WTC11 (cell line): ENCODE results near the gene USP8. TPM values are rescaled to one million over a fixed set of nuclear protein-coding genes. Genes with fewer than 3 reads are reported as not detected.

Source experiments
- ATAC-seq: fragments of 200-7000 bp; cut with Tn5 transposase; 2 replicates; pipeline ENCODE4 v1.10.0; 2021; ENCODE audit warnings: mild to moderate bottlenecking, moderate library complexity
- CTCF ChIA-PET: fragments of 300-600 bp; sonication (Branson Sonifier 250); formaldehyde crosslinking; loops from one replicate; lab custom pipeline; 2021; ENCODE audit warnings: antibody characterized with exemption; lab: Charles Lee
- POLR2A ChIA-PET: fragments of 350-600 bp; sonication (Branson Sonifier 250); formaldehyde crosslinking; loops from one replicate; lab custom pipeline; 2021; ENCODE audit warnings: antibody characterized with exemption; lab: Charles Lee
- DNase-seq: peaks from one replicate; pipeline ENCODE4 v3.0.0; 2021; ENCODE audit warnings: low spot score
- H3K27ac Mint-ChIP-seq: 2 replicates; pipeline ENCODE4 v1.8.0; 2021; ENCODE audit warnings: mixed read lengths
- H3K27me3 Mint-ChIP-seq: 2 replicates; pipeline ENCODE4 v1.8.0; 2021; ENCODE audit warnings: low read depth, mild to moderate bottlenecking, moderate library complexity, mixed read lengths
- H3K36me3 Mint-ChIP-seq: 2 replicates; pipeline ENCODE4 v1.8.0; 2021; ENCODE audit warnings: mixed read lengths
- H3K4me1 Mint-ChIP-seq: 2 replicates; pipeline ENCODE4 v1.8.0; 2022; ENCODE audit warnings: mixed read lengths
- H3K4me3 Mint-ChIP-seq: 2 replicates; pipeline ENCODE4 v1.8.0; 2021; ENCODE audit warnings: mild to moderate bottlenecking, moderate library complexity, mixed read lengths
- H3K9me3 Mint-ChIP-seq: 2 replicates; pipeline ENCODE4 v1.8.0; 2021; ENCODE audit warnings: mixed read lengths
- CREB1 ChIP-seq: sonication (generic); formaldehyde crosslinking; IDR thresholded peaks from 2 replicates; pipeline ENCODE4 v1.8.0; 2023; ENCODE audit warnings: mild to moderate bottlenecking, missing genetic modification reagents
- ESRRA ChIP-seq: sonication (generic); formaldehyde crosslinking; IDR thresholded peaks from 2 replicates; pipeline ENCODE4 v1.8.1; 2022; ENCODE audit warnings: mild to moderate bottlenecking, missing genetic modification reagents, borderline replicate concordance
- ETV6 ChIP-seq: sonication (generic); formaldehyde crosslinking; IDR thresholded peaks from 2 replicates; pipeline ENCODE4 v1.8.1; 2022; ENCODE audit warnings: mild to moderate bottlenecking, missing genetic modification reagents
- GABPB1 ChIP-seq: sonication (generic); formaldehyde crosslinking; IDR thresholded peaks from 2 replicates; pipeline ENCODE4 v1.8.1; 2023; ENCODE audit warnings: mild to moderate bottlenecking, missing genetic modification reagents
- GRHL2 ChIP-seq: fragments of 250-450 bp; sonication (Bioruptor Pico); IDR thresholded peaks from 2 replicates; pipeline ENCODE4 v1.8.0; 2022; ENCODE audit warnings: mild to moderate bottlenecking, moderate library complexity; ENCODE audit not compliant: insufficient replicate concordance, severe bottlenecking
- JUN ChIP-seq: sonication (generic); formaldehyde crosslinking; IDR thresholded peaks from 2 replicates; pipeline ENCODE4 v1.8.0; 2023; ENCODE audit warnings: mild to moderate bottlenecking, missing genetic modification reagents
- MYBL2 ChIP-seq: sonication (generic); formaldehyde crosslinking; IDR thresholded peaks from 2 replicates; pipeline ENCODE4 v1.8.1; 2023; ENCODE audit warnings: mild to moderate bottlenecking, moderate library complexity, missing genetic modification reagents
- NFATC4 ChIP-seq: fragments of 250-450 bp; sonication (Bioruptor Pico); IDR thresholded peaks from 2 replicates; pipeline ENCODE4 v1.9.0; 2021; ENCODE audit warnings: mild to moderate bottlenecking
- NR1H2 ChIP-seq: sonication (generic); formaldehyde crosslinking; IDR thresholded peaks from 2 replicates; pipeline ENCODE4 v1.9.0; 2021; ENCODE audit warnings: mild to moderate bottlenecking, moderate library complexity, missing genetic modification reagents
- NR2C2 ChIP-seq: sonication (generic); formaldehyde crosslinking; IDR thresholded peaks from 2 replicates; pipeline ENCODE4 v1.8.0; 2022; ENCODE audit warnings: mild to moderate bottlenecking, missing genetic modification reagents
- OVOL2 ChIP-seq: fragments of 250-450 bp; sonication (Bioruptor Pico); IDR thresholded peaks from 2 replicates; pipeline ENCODE4 v1.9.0; 2021; ENCODE audit warnings: mild to moderate bottlenecking, borderline replicate concordance
- PRRX2 ChIP-seq: fragments of 250-450 bp; sonication (Bioruptor Pico); IDR thresholded peaks from 2 replicates; pipeline ENCODE4 v1.8.0; 2021; ENCODE audit warnings: mild to moderate bottlenecking
- SMAD3 ChIP-seq: sonication (generic); formaldehyde crosslinking; IDR thresholded peaks from 2 replicates; pipeline ENCODE4 v1.8.0; 2022; ENCODE audit warnings: missing genetic modification reagents, mild to moderate bottlenecking, borderline replicate concordance
- SOX15 ChIP-seq: fragments of 250-450 bp; sonication (Bioruptor Pico); IDR thresholded peaks from 2 replicates; pipeline ENCODE4 v1.9.0; 2021; ENCODE audit warnings: mild to moderate bottlenecking
- TEAD4 ChIP-seq: sonication (generic); formaldehyde crosslinking; IDR thresholded peaks from 2 replicates; pipeline ENCODE4 v1.8.0; 2022; ENCODE audit warnings: mild to moderate bottlenecking, missing genetic modification reagents
- ZNF317 ChIP-seq: sonication (generic); formaldehyde crosslinking; IDR thresholded peaks from 2 replicates; pipeline ENCODE4 v1.8.1; 2023; ENCODE audit warnings: low read depth, mild to moderate bottlenecking, moderate library complexity, missing genetic modification reagents, borderline replicate concordance
- ZNF416 ChIP-seq: fragments of 250-450 bp; sonication (Bioruptor Pico); IDR thresholded peaks from 2 replicates; pipeline ENCODE4 v1.9.0; 2021; ENCODE audit warnings: mild to moderate bottlenecking, inconsistent platforms
- ZNF423 ChIP-seq: fragments of 250-450 bp; sonication (Bioruptor Pico); IDR thresholded peaks from 2 replicates; pipeline ENCODE4 v2.1.2; 2022; ENCODE audit warnings: mild to moderate bottlenecking, moderate library complexity
- total RNA-seq: library from RNA; stranded (reverse); gene quantifications from 3 replicates; pipeline ENCODE4 v1.2.3, GENCODE V29; 2021
- TF ChIP-seq, protein P1 (sequence below): sonication (generic); formaldehyde crosslinking; IDR thresholded peaks from 2 replicates; pipeline ENCODE4 v1.8.0; 2023; ENCODE audit warnings: mild to moderate bottlenecking, missing genetic modification reagents
- TF ChIP-seq, protein P2 (sequence below): sonication (generic); formaldehyde crosslinking; IDR thresholded peaks from 2 replicates; pipeline ENCODE4 v1.8.1; 2023; ENCODE audit warnings: mild to moderate bottlenecking, missing genetic modification reagents, moderate library complexity
- TF ChIP-seq, protein P3 (sequence below): fragments of 200-600 bp; IDR thresholded peaks from 2 replicates; pipeline ENCODE4 v1.8.0; 2022; ENCODE audit warnings: antibody characterized with exemption
- TF ChIP-seq, protein P4 (sequence below): sonication (generic); formaldehyde crosslinking; IDR thresholded peaks from 2 replicates; pipeline ENCODE4 v1.8.0; 2022; ENCODE audit warnings: mild to moderate bottlenecking, missing genetic modification reagents
- TF ChIP-seq, protein P5 (sequence below): sonication (generic); formaldehyde crosslinking; conservative IDR thresholded peaks from 2 replicates; pipeline ENCODE4 v1.8.1; 2022; ENCODE audit warnings: mild to moderate bottlenecking, missing genetic modification reagents
- TF ChIP-seq, protein P6 (sequence below): sonication (generic); formaldehyde crosslinking; conservative IDR thresholded peaks from 2 replicates; pipeline ENCODE4 v1.8.1; 2023; ENCODE audit warnings: mild to moderate bottlenecking, low read depth, missing genetic modification reagents, moderate library complexity

USP8 gene
- total RNA-seq, 1 experiment from 2014 or later = 63.7 TPM

DNA sequence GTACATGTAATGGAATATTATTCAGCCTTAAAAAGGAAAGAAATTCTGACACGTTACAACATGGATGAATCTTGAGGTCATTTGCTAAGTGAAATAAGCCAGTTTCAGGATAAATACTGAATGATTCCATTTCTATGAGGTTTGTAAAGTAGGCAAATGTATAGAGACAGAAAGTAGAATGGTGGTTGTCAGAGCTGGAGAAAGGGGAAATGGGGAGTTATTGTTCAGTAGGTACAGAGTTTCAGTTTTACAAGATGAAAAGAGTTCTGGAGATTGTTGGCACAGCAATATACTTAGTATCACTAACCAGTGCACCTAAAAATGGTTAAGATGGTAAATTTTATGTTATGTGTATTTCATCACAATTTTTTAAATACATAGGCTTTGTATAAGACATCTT, 60.6 kb downstream of the USP8 start:
- H3K27me3 Mint-ChIP-seq = no peaks in the 10 kb centered on the region
- peaks cover 5% of the 10 kb centered on the region for H3K9me3 Mint-ChIP-seq
- H3K4me1 Mint-ChIP-seq = no peaks in the 10 kb centered on the region
- no peak overlapping the region for H3K4me3 Mint-ChIP-seq
- ChIA-PET CTCF (no interaction called here), POLR2A (interaction anchor here (0.7 kb wide), 1 partner anchor 25 kb away, joined by 6 read pairs; no protein-coding TSS in a partner anchor)
- no peak overlapping the region for H3K27ac Mint-ChIP-seq
- DNase-seq (no peak), ATAC-seq (no peak)
- H3K36me3 Mint-ChIP-seq = peaks cover 47% of the 10 kb centered on the region
- TF ChIP-seq TEAD4 (CRISPR knock-in tag) (no peak), GABPB1 (CRISPR knock-in tag) (no peak), MYBL2 (no peak), ESRRA (CRISPR knock-in tag) (no peak), ZNF317 (CRISPR knock-in tag) (no peak), NFATC4 (no peak), PRRX2 (CRISPR knock-in tag) (no peak), SMAD3 (CRISPR knock-in tag) (no peak), NR2C2 (no peak), ZNF416 (no peak), NR1H2 (CRISPR knock-in tag) (no peak)
- TF ChIP-seq, protein P1, sequence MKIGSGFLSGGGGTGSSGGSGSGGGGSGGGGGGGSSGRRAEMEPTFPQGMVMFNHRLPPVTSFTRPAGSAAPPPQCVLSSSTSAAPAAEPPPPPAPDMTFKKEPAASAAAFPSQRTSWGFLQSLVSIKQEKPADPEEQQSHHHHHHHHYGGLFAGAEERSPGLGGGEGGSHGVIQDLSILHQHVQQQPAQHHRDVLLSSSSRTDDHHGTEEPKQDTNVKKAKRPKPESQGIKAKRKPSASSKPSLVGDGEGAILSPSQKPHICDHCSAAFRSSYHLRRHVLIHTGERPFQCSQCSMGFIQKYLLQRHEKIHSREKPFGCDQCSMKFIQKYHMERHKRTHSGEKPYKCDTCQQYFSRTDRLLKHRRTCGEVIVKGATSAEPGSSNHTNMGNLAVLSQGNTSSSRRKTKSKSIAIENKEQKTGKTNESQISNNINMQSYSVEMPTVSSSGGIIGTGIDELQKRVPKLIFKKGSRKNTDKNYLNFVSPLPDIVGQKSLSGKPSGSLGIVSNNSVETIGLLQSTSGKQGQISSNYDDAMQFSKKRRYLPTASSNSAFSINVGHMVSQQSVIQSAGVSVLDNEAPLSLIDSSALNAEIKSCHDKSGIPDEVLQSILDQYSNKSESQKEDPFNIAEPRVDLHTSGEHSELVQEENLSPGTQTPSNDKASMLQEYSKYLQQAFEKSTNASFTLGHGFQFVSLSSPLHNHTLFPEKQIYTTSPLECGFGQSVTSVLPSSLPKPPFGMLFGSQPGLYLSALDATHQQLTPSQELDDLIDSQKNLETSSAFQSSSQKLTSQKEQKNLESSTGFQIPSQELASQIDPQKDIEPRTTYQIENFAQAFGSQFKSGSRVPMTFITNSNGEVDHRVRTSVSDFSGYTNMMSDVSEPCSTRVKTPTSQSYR = no peak
- TF ChIP-seq, protein P2, sequence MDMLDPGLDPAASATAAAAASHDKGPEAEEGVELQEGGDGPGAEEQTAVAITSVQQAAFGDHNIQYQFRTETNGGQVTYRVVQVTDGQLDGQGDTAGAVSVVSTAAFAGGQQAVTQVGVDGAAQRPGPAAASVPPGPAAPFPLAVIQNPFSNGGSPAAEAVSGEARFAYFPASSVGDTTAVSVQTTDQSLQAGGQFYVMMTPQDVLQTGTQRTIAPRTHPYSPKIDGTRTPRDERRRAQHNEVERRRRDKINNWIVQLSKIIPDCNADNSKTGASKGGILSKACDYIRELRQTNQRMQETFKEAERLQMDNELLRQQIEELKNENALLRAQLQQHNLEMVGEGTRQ (CRISPR knock-in tag) = no peak
- TF ChIP-seq, protein P3, sequence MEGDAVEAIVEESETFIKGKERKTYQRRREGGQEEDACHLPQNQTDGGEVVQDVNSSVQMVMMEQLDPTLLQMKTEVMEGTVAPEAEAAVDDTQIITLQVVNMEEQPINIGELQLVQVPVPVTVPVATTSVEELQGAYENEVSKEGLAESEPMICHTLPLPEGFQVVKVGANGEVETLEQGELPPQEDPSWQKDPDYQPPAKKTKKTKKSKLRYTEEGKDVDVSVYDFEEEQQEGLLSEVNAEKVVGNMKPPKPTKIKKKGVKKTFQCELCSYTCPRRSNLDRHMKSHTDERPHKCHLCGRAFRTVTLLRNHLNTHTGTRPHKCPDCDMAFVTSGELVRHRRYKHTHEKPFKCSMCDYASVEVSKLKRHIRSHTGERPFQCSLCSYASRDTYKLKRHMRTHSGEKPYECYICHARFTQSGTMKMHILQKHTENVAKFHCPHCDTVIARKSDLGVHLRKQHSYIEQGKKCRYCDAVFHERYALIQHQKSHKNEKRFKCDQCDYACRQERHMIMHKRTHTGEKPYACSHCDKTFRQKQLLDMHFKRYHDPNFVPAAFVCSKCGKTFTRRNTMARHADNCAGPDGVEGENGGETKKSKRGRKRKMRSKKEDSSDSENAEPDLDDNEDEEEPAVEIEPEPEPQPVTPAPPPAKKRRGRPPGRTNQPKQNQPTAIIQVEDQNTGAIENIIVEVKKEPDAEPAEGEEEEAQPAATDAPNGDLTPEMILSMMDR = no peak

DNA sequence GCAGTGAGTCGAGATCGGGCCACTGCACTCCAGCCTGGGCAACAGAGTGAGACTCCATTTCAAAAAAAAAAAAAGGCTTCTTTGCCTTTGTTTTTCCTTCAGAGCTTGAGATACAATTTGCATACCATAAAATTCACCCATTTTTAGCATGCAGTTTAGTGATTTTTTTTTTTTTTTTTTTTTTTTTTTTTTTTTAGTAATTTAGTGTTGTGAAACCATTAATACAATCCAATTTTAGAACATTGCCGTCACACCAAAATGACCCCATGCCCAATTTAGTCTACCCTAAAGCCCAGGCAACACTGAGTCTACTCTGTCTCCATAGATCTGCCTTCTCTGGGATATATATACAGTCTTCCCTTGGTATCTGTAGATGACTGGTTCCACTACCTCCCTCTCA, 61.2 kb downstream of the USP8 start:
- ATAC-seq = no peak
- CTCF ChIA-PET = no interaction called here
- Mint-ChIP-seq H3K9me3 (peaks cover 5% of the 10 kb centered on the region), H3K27ac (no peak overlapping the region), H3K27me3 (no peaks in the 10 kb centered on the region), H3K4me1 (peaks cover 4% of the 10 kb centered on the region), H3K4me3 (no peak overlapping the region), H3K36me3 (peaks cover 50% of the 10 kb centered on the region)
- POLR2A ChIA-PET = interaction anchor here (0.7 kb wide), 1 partner anchor 26 kb away, joined by 6 read pairs; no protein-coding TSS in a partner anchor
- no peak for DNase-seq
- TF ChIP-seq, protein P4, sequence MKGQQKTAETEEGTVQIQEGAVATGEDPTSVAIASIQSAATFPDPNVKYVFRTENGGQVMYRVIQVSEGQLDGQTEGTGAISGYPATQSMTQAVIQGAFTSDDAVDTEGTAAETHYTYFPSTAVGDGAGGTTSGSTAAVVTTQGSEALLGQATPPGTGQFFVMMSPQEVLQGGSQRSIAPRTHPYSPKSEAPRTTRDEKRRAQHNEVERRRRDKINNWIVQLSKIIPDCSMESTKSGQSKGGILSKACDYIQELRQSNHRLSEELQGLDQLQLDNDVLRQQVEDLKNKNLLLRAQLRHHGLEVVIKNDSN (CRISPR knock-in tag) = no peak
- TF ChIP-seq ZNF423 (CRISPR knock-in tag) = no peak
- no peak for TF ChIP-seq CREB1 (CRISPR knock-in tag)
- no peak for TF ChIP-seq SOX15
- TF ChIP-seq, protein P5, sequence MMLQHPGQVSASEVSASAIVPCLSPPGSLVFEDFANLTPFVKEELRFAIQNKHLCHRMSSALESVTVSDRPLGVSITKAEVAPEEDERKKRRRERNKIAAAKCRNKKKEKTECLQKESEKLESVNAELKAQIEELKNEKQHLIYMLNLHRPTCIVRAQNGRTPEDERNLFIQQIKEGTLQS (CRISPR knock-in tag) = no peak
- no peak for TF ChIP-seq GRHL2
- no peak for TF ChIP-seq JUN (CRISPR knock-in tag)
- TF ChIP-seq OVOL2 (CRISPR knock-in tag) = no peak
- TF ChIP-seq, protein P1 = no peak
- TF ChIP-seq, protein P6, sequence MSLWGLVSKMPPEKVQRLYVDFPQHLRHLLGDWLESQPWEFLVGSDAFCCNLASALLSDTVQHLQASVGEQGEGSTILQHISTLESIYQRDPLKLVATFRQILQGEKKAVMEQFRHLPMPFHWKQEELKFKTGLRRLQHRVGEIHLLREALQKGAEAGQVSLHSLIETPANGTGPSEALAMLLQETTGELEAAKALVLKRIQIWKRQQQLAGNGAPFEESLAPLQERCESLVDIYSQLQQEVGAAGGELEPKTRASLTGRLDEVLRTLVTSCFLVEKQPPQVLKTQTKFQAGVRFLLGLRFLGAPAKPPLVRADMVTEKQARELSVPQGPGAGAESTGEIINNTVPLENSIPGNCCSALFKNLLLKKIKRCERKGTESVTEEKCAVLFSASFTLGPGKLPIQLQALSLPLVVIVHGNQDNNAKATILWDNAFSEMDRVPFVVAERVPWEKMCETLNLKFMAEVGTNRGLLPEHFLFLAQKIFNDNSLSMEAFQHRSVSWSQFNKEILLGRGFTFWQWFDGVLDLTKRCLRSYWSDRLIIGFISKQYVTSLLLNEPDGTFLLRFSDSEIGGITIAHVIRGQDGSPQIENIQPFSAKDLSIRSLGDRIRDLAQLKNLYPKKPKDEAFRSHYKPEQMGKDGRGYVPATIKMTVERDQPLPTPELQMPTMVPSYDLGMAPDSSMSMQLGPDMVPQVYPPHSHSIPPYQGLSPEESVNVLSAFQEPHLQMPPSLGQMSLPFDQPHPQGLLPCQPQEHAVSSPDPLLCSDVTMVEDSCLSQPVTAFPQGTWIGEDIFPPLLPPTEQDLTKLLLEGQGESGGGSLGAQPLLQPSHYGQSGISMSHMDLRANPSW (CRISPR knock-in tag) = no peak
- TF ChIP-seq ETV6 (CRISPR knock-in tag) = no peak
